IPS-11a (cell line): ENCODE measurements around the gene SLC10A7.

Experiments used
- H3K4me3 ChIP-seq: one replicate; pipeline ENCODE4 v1.5.1; 2013; ENCODE audit warnings: low read depth, low read length, control low read depth

Gene SLC10A7

DNA sequence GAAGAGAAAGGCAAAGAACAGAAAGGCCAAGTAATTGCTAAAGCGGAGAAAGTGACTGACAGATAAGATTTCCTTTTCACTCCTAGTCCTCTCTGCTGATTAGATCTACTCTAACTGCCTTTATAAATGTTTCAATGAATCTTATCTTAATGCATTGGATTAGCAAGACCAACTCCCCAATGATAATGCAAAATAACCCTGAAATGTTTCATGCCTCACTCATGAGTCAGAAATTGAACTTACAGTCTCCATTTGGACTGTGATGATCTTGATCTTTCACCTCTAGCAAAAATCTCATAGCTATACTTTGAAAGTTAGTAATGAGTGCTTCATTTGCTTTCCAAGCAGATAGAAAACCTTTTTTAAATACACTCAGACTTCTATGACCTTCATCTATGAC is 26.5 kb downstream of the SLC10A7 start:
- H3K4me3 ChIP-seq, result no peak overlapping the region

DNA sequence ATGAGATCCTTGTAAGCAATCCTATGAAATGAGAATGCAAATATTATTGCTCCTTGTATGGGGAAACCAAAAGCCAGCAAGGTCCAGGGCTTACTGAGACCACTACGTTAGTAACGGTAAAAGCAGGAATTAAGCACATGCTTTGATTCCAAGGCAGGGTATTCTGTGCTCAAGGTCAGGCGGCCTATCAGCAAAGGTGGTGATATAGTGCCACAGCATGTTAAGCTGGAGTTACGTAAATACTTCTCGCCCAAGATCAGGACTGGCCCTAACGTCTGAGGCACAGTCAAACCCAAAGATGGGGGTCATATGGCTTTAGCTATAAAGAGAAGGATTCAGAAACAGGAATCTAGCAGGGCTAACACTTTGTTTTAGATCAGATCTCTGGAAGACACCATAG is 27.6 kb downstream of the SLC10A7 start:
- H3K4me3 ChIP-seq, result no peak overlapping the region

DNA sequence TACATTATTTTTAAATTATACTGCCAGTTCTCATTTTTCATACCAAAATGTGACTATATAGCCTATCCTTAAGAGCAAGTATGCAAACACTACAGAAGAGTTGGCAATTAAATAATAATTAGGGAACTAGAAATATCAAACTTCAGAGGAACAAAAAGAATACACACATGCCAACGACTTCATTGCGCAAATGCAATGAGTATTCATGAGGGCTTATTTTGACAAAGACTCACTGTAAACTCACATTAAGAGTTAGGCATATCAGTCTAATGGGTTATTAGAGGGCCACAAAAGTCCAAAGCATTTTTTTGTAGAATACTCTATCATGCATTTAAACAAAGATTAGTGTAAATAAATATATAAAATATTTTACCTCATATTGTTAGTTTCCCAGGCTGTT is 31.6 kb downstream of the SLC10A7 start:
- H3K4me3 ChIP-seq, result no peak overlapping the region

DNA sequence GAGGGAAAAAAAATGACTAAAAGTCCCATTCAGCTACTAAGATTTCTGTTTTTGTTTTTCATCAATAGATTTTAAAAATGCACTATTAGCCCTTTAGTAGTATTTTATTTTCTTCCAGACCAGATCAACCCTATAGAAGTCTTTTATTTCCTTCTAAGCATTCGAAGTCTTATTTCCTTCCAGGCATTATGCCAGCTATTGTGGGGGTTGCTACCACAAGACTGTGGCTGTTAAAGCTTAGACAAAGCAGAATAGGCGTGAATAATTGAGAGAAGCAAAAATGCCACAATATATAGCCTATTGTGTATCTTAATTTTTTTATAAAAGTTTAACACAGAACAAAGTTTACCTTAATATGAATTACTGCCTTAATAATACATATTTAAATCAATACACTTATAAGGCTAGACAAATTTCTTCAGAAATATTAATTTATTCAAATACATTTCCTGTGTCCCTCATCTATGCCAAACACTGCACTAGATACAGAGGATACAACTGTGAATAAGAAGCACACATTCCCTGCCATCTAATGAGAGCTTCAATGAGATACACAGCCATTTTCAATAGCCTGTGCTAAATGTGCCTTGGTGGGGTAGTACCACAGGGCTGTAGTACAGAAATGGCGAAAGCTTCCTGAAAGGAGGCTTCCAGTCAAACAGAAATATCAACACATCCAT is 33.1 kb downstream of the SLC10A7 start:
- H3K4me3 ChIP-seq, result no peak overlapping the region

DNA sequence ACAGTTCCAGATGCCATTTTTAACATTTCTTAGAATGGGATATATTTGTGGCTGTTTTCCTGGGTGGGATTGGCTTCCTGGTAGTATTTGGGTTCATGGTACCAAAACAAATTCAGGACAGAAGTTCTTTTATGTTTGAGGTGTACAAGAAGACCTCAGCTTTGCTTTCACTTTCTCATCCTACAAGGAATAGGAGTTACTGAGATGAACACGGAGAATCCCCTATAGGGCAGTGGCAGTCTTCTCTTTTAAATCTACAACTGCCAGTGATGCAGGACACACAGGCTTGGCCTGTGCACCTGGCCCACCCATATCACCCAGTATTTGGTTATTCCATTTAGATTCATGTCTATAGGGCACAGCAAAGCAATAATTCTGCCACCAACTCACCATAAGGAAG is 35.2 kb downstream of the SLC10A7 start:
- no peak overlapping the region for H3K4me3 ChIP-seq

DNA sequence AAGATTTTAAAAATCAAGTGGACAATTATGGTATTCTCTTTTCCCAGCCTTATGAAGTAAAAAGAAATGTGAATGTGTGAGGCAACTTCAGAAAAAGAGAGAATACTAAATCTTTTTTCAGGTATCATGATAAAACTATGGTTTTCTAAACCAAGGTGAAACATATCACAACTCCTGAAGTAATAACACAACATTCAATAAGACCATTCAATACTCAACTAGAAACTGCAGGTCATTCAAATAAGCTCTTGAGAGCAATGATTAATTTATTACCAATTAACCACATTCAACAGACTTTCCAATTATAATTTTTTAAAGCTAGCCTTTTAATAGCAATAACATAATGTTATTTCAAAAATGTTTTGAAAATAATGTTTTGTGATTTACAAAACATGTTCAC is 35.8 kb downstream of the SLC10A7 start:
- H3K4me3 ChIP-seq, result no peak overlapping the region

DNA sequence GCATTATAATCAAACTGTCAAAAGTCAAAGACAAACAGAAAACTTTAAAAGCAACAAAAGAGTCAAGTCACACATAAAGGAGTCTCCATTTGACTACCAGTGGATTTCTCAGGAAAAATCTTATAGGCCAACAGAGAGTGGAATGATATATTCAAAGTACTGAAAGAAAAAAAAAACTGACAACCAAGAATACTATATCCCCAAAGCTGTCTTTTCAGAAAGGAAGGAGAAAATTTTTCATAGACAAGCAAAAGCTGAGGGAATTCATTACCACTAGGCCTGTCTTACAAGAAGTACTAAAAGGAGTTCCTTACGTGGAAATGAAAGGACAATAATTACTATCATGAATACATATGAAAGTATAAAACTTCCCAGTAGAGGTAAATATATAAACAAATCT is 39.0 kb downstream of the SLC10A7 start:
- H3K4me3 ChIP-seq, result no peak overlapping the region

DNA sequence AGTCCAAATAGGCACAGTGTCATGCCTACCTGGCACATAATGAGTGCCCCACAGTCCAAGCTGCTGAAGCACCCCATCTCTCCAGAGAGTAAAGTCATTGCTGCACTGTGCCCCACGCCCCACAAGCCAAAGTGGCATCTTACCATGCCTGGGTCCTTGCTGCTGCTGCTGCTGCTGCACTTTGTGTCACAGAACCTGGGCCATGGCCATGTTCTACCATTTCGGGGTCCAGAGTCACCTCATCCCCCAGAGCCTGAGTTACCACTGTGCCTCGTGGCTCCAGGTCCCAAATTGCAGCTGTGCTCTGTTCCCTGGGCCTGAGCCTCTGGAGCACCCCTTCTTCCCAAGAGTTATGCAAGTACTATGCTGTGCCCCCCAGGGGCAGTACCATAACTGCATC is 40.5 kb downstream of the SLC10A7 start:
- no peak overlapping the region for H3K4me3 ChIP-seq

DNA sequence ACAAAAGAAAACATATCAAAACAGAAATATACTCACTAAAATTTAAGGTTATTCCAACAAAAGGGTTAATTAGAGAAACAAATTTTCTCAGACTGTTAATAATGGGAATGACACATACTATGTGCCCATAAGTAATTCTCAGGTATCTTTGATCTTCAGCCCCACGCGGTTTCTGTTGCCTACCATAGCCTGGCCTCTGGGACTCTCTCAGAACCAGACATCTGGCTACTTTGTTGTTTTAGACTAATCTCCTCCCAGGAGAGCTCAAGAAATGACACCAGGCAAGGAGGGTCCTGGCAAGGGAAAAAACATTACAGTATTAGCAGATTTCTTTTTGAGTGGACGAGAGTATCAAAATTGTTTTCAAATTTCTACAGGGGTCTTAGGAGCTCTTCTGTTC is 43.7 kb downstream of the SLC10A7 start:
- no peak overlapping the region for H3K4me3 ChIP-seq

DNA sequence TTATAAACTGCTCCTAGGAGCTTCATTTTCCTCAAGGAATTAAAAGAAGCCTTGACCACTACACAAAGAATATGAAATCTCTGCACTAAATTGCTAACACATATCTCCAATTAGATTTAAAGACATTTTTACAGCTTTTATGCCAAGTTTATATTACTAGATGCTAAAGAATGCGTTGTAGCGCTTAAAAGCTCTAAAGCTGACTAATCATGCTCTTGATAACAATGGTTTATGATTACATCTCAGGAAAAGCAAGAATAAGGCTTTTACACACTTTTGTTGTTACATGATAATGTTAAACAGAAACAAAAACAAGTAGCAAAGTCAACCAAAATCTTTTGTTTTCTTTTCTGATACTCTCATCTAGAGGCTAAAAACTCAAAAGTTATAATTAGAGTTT is 44.7 kb downstream of the SLC10A7 start:
- no peak overlapping the region for H3K4me3 ChIP-seq

DNA sequence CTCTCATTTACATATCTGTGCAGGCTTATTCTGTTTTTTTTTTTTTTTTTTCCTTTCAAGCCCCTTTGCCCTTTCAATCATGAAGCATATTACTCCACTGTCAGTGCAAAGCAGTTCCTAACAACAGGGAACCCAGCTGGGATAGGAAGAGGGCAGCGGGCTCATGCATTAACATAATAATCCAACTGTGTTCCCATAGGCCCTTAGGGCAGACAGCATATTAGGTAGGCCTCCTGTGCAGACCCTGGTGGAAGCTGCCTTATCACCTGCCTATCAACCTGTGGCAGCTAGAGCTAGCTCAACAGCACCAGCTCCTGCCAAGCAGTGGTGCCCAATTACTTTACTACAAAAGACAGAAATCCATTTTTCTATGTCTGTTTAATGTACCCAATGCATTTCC is 49.3 kb downstream of the SLC10A7 start:
- no peak overlapping the region for H3K4me3 ChIP-seq

DNA sequence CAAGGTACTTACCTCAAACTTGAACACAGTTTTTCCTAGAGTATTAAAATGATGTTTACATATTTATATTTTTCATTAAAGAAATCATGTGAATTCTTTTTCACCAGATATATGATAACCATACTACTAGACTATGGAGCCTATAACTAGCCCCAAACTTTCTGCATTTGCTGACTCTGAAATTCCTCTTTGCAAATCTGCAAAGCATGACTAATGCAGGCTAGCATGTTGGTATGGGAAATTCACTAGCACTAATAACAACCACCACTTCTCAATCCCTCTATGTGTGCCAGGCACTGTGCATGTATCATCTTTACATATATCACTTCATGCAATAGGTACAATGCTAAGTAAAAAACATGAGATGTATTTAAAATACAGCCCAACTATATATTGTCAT is 51.1 kb downstream of the SLC10A7 start:
- no peak overlapping the region for H3K4me3 ChIP-seq

DNA sequence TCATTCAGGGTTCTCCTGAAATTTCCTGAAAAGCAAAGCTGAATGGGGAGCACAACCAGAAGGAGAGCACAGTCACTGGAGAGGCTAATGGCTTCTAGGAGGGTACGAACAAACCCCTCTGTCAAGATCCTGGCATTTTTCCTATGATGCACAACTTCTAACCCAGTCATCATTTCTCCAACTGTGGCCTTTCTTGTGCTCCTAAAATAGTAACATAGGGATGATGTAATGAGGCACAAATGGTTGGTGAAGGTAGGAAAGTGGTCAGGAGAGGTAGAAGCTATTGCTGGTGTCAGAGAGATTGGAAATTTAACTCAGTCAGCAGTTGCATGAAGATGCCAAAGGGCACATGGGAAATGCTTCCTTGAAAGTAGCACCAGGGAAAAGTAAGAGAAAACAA is 52.7 kb downstream of the SLC10A7 start:
- H3K4me3 ChIP-seq, result no peak overlapping the region

DNA sequence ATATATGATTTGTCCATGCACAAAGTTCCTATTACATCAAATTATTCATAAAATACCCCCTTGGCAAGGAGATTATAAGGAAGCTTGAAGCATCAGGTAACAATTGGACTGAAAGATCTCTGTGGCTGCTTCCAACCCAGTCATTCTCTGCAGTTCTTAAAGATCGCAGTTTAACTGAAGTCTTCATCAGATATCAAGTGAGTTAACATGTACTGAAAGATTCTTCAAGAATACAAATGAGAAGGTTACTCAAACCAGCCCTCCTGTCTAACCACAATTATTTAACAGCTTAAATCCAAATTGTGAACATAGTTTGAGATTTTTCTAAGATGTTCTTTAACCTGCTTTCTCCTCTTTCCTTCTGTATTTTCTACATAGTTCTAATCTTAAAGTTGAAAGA is 56.1 kb downstream of the SLC10A7 start:
- no peak overlapping the region for H3K4me3 ChIP-seq

DNA sequence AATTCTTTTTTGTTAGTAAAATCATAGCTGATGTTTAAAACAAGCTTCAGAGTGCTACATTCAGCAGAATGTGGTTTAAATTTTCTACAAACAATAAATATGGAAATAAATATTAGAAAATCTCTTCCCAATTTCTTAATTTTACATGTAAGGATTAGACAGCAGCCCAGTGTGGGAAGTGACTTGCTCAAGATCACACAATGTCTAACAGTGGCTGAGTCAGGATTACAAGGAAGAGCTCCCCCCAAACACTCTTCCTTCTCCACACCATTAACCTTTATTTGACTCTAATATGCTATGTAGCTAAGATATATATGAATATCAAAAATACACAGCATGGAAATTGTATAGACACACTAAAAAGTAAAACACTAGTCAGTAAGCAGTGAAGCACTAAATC is 59.5 kb downstream of the SLC10A7 start:
- H3K4me3 ChIP-seq, result no peak overlapping the region

DNA sequence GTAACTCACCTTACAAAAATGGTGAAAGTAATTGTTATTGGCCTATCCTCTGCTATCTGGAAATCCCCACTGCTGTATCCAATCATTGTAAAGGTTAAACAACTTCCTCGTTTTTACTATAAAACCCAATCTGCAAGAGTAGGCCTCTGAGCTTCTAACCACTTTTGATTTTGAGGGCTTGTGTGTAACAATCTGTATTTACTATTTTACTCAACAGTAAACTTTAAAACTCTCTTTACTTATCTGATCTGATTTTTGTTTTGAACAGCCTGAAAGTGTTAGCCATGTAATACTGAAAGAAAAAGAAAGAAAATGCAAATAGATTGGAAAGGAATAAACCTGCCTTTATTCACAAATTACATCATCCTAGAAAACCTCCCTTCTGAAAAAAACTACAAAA is 63.1 kb downstream of the SLC10A7 start:
- H3K4me3 ChIP-seq, result no peak overlapping the region

DNA sequence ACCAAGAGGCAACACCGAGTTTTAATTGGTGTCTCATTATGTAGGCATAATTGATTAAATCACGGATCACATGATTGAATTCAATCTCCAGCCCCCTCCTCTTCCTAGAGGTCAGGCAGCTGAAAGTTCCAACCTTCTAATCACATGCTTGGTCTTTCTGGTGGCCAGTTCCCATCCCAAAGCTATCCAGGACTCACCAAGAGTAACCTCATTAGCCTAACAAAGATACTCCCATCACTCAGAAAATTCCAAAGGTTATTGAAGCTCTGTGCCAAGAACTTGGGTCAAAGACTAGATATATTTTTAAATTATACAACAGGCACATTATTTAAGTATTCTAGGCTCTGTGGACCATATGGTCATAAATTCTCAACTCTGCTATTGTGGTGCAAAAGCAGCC is 65.1 kb downstream of the SLC10A7 start:
- no peak overlapping the region for H3K4me3 ChIP-seq

DNA sequence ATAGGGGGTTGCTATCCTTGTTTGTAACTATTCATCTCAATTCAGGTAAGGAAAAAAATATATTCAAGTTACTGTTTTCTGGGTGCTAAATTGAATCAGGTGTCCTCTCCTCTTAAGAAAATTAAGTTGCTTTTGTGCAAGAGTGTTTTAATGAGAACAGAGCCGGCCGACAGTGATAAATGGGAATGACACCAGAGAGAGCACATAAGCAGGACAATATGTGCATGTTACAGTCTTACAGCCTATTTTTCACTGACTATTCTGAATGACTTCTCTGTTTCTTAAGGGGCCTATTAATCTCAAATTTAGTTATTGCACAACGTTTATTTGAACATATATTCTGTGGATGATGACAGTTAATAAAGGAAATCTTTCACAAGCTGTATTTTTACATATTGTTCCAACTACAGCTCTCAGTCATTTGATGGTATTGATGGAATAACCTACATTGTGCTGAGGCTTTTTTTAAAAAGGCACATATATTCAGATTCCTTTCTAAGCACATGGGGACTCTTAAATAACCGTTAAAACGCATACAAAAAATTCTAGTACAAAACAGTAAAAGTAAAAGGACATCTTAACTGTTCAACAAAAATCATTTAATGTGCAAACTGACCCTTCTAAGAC is 68.4 kb downstream of the SLC10A7 start:
- H3K4me3 ChIP-seq, result no peak overlapping the region

DNA sequence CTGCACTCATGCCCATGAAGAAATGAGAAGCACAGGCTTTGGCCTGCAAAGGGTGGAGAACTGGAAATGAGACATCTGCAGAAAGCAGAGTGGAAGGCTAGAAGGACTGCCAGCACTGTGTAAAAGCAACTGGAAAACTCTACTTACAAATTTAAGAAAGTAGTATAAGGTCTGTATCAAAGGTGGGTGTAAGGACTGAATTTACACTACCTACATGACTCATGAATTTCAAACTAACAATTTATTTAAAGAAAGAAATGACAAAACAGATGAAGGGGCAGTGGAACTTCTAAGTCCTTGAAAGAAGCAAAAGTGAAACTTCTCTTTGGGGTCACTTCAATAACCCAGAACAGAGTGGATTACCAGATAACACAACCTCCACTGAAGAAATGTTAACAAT is 71.2 kb downstream of the SLC10A7 start:
- H3K4me3 ChIP-seq, result no peak overlapping the region

DNA sequence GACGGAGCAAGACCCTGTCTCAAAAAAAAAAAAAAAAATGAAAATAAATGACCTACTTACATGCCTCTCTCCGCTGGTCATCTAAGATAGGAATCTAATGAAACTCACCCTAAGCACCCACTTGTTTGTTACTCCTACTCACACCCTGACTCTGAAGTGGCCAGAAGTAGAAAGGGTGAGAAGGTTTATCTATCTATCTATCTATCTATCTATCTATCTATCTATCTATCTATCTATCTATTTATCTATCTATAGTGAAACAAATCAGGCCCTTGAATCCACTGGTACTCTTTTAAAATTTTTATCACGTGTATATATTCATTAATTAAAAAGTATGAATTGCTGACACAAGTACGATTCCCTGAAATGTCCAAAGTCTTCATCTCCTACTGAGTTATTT is 75.2 kb downstream of the SLC10A7 start:
- H3K4me3 ChIP-seq, result no peak overlapping the region

DNA sequence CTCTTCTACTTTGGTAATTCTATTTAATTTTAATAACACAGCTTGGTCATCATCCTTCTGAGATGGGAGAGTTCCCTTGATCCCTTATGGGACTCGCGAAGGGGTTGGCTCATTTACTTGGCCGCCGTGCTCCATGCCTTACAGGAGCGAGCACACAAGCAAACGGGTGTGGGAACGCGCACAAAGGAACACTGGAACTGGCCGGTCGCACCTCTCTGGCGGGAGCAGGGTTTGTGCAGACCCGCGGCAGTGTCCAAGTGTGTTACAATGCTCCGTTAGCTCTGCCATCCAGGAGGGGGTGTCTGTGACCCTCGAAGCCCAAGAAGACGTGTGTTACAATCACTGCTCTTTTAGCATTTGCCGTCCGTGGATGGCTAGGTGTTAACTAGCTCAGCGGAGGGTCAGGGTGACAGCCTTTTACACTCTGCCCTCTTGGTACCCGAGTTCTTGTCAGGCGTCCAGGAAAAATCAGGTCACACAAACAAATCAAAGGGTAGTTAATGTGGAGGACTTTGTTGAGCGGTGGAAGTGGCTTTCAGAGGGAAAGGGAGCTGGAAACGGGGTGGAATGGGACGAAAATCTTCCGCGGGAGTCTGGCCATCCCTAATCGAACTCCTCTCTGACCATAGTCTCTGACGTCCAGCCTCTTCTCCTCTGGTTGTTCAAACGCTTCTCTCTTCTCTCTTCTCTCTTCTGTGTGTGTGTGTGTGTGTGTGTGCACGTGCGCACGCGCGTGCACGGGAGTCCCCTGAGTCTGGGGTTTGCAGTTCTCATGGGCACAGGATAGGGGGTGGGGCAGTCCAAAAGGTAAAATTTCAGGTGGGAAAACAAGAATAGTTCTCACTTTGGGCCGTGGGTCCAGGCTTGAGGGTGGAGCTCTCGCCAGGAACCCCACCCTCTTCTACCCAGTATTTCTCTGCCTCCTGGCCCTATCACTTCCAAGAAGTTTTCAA is 76.3 kb downstream of the SLC10A7 start:
- no peak overlapping the region for H3K4me3 ChIP-seq

DNA sequence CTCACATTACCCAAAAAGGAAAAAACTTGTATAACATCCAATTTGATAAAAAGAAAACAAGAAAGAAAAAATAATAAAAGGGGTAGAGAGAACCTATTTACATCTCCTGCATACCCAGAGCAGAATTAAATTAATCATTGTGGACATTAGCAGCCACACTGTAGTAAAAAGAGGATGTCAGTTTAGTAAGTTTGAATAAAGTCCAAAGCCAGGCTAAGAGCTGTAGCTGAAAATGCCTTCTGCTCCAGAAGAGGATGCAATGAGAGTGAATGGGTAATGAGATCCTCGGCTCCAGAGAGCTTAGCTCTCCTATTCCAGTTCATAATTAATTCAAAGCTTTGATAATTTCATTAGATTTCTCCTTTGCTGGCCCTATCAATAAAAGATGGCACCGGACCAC is 78.2 kb downstream of the SLC10A7 start:
- no peak overlapping the region for H3K4me3 ChIP-seq
